Measurements from ENCODE around the gene SEC31A. TPM values are rescaled to one million over a fixed set of nuclear protein-coding genes. Genes with fewer than 3 reads are reported as not detected.

The SEC31A gene
- total RNA-seq, 5 donors from 2014 or later (not counting 1 experiment from before 2014, with no cell fraction given) = 107 to 146 (median 130) TPM

DNA sequence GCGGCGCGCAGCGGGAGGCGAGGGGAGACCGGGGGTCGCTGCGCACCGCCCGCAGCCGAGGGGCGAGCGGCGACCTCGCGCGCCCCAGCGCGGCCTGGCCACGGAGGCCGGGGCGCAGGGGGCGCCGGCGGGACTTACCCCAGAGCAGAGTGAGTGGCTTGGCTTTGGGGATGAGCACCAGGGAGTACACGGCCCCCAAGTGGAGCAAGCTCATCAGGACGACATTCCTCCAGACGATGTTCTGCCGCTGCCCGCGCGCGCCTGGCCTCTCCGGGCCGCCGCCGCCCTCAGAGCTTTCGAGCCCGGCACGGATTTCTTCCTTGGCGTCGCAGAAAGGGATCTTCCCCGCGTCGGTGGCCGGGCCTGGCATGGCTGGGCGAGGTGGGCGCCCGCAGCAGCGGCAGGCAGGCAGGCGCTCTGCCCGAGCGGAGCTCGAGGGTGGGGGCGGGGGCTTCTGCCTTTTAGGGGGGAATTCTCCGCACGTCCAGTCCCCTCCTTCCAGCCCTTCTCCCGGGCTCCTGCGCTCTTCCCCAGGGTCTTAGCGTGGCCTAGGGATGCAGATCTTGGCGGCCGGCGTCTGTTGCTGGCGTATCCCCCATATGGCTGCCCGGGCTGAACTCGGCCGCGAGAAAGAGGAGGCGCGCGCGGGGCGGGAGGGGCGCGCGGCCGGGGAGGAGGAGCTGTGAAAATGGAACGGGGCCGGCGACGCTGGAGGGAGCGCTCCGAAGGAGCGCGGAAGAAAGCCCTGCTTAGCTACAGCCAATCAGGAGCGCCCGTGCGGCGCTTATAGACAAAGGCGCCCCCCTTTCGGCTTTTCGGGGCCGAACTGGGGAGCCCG lies 92.6 kb downstream of the SEC31A start, which contains the start of gene SCD5:
Gene SCD5 (minus strand): TSS at position 629 of the 838 bp plus-strand sequence. CDS start 259 bp downstream, at position 370.
- Mint-ChIP-seq H3K9me3 (no peaks in the 10 kb centered on the region), H3K4me3 (peak within 1 kb of the TSS; percentile 76 to 78 (median 77)), H3K36me3 (no peaks in the 10 kb centered on the region), H3K27me3 (peaks cover 35 to 50% of the 10 kb centered on the region in 2 donors), H3K4me1 (peaks cover 6 to 20% (median 16%) of the 10 kb centered on the region in 3 donors), H3K27ac (no peak within 1 kb of the TSS)
- ChIA-PET POLR2A (interaction anchor here (0.5 to 1.0 kb wide), 6 partner anchors 12 to 704 kb away, joined by 3 to 8 read pairs (median 3); partner anchors contain the start of genes COPS4 (in 1 of the 2) and THAP9 (in 1 of the 2)), CTCF (interaction anchor here (0.6 to 1.0 kb wide), 2 partner anchors 312 to 672 kb away, joined by 3 read pairs; no protein-coding TSS in a partner anchor)
- Histone ChIP-seq H3K36me3 (ENCODE audit: control insufficient read depth in 2 of 2, extremely low read depth in 1 of 2, insufficient read depth in 1 of 2, low read length in 1 of 2) (no peaks in the 10 kb centered on the region), H3K27ac (ENCODE audit: low read length) (no peak within 1 kb of the TSS), H3K4me3 (ENCODE audit: control insufficient read depth in 1 of 2, extremely low read depth in 1 of 2, low read length in 1 of 2) (peak within 1 kb of the TSS; percentile 66 to 82), H3K27me3 (replicated peaks in 1 of 2; ENCODE audit: control insufficient read depth in 2 of 2, extremely low read depth in 1 of 2, insufficient read depth in 2 of 2, low read length in 1 of 2) (peaks cover 0 to 34% of the 10 kb centered on the region in 2 experiments), H3K4me1 (ENCODE audit: control insufficient read depth in 1 of 2, extremely low read depth in 1 of 2, insufficient read depth in 2 of 2, low read length in 2 of 2) (peaks cover 0 to 19% of the 10 kb centered on the region in 2 experiments), H3K9me3 (no peaks in the 10 kb centered on the region)
- peak in 30 of 35 experiments; percentile 4 to 67 (median 32) for DNase-seq
- WGBS (ENCODE audit: insufficient coverage) = under 1% methylated on average over 75 of the region's 94 CpGs
- peak; percentile 88 to 92 (median 89) for ATAC-seq (replicated peaks in 1 of 4)

DNA sequence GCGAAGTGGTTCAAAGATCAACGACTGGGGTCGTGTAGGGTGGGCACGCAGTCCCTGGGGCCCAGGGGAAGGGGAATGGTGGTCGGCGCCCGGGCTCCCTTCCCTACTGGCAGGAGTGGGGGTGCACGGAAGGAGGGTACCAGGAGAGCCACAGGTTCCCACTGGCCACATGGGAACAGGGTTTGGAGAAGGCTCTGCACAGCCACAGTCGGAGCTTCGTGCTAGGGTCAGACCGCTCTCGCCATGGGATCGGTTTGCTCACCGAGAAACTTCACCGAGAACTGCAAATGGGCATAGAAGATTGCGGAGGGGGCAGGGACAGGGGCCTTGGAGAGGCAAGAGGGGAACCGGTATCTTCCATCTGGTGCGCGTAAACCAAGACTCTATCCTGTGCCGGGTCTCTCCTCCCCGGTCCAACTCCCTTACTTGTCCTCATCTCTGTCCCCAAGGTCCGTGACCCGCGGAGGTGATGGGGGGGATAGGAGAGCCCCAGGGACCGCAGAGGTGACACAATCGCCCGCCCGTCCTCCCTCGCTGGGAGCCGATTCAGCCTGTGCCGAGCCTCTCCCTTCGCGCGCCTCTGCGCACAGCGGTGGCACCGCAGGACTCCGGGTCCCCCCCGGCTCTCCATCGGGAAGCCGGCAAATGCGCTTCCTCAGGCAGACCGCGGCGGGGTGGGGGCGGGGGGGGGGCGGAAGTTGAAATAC lies 93.4 kb downstream of the SEC31A start:
- no peaks in the 10 kb centered on the region for H3K36me3 Mint-ChIP-seq
- CTCF ChIA-PET = interaction anchor here in 1 of 2 donors (0.6 kb wide), 1 partner anchor 671 kb away, joined by 3 read pairs; no protein-coding TSS in a partner anchor
- Histone ChIP-seq H3K27ac (ENCODE audit: low read length) (no peak overlapping the region), H3K27me3 (replicated peaks in 1 of 2; ENCODE audit: control insufficient read depth in 2 of 2, extremely low read depth in 1 of 2, insufficient read depth in 2 of 2, low read length in 1 of 2) (peaks cover 0 to 34% of the 10 kb centered on the region in 2 experiments), H3K4me1 (ENCODE audit: control insufficient read depth in 1 of 2, extremely low read depth in 1 of 2, insufficient read depth in 2 of 2, low read length in 2 of 2) (peaks cover 0 to 19% of the 10 kb centered on the region in 2 experiments), H3K9me3 (no peaks in the 10 kb centered on the region), H3K36me3 (ENCODE audit: control insufficient read depth in 2 of 2, extremely low read depth in 1 of 2, insufficient read depth in 1 of 2, low read length in 1 of 2) (no peaks in the 10 kb centered on the region), H3K4me3 (ENCODE audit: control insufficient read depth in 1 of 2, extremely low read depth in 1 of 2, low read length in 1 of 2) (peak overlapping the region; percentile 66 to 82)
- peaks cover 6 to 20% (median 16%) of the 10 kb centered on the region in 3 donors for H3K4me1 Mint-ChIP-seq
- H3K9me3 Mint-ChIP-seq = no peaks in the 10 kb centered on the region
- ATAC-seq (replicated peaks in 1 of 4) (no peak), DNase-seq (peak in 1 of 35 experiments; percentile 8)
- 19% methylated on average over 23 of the region's 47 CpGs for WGBS (ENCODE audit: insufficient coverage)
- H3K4me3 Mint-ChIP-seq = peak overlapping the region; percentile 62 to 78 (median 77)
- POLR2A ChIA-PET = interaction anchor here (0.5 to 0.7 kb wide), 4 partner anchors 13 to 704 kb away, joined by 3 to 8 read pairs (median 5); partner anchors contain the start of gene THAP9 (in 1 of the 2)
- H3K27me3 Mint-ChIP-seq = peaks cover 35 to 50% of the 10 kb centered on the region in 2 donors
- H3K27ac Mint-ChIP-seq = no peak overlapping the region

DNA sequence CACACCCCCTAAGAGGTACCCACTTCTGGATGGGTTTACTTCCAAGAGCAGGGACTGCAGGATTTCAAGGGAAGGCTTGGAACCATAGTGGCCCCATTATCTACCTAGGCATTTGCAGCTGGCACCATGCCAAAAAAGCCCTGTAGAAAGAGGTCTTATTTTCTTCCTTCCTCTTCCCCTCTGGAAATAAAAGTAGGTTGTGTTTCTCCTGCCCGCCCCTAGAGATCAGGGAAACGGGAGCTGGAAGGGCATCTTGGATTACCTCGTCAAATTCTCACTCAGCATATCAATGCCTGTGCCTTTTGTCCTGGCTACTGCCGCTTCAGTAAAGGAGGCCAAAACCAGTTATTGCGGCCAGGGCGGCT lies 93.9 kb downstream of the SEC31A start:
- Mint-ChIP-seq H3K4me3 (peak overlapping the region; percentile 62 to 78 (median 77)), H3K4me1 (peaks cover 6 to 20% (median 16%) of the 10 kb centered on the region in 3 donors), H3K27me3 (peaks cover 35 to 46% of the 10 kb centered on the region in 2 donors), H3K27ac (no peak overlapping the region), H3K9me3 (no peaks in the 10 kb centered on the region), H3K36me3 (no peaks in the 10 kb centered on the region)
- ChIA-PET CTCF (no interaction called here), POLR2A (no interaction called here)
- Histone ChIP-seq H3K9me3 (no peaks in the 10 kb centered on the region), H3K36me3 (ENCODE audit: control insufficient read depth in 2 of 2, extremely low read depth in 1 of 2, insufficient read depth in 1 of 2, low read length in 1 of 2) (no peaks in the 10 kb centered on the region), H3K27ac (ENCODE audit: low read length) (no peak overlapping the region), H3K4me3 (ENCODE audit: control insufficient read depth in 1 of 2, extremely low read depth in 1 of 2, low read length in 1 of 2) (peak overlapping the region in 1 of 2 donors; percentile 66), H3K27me3 (replicated peaks in 1 of 2; ENCODE audit: control insufficient read depth in 2 of 2, extremely low read depth in 1 of 2, insufficient read depth in 2 of 2, low read length in 1 of 2) (peaks cover 0 to 34% of the 10 kb centered on the region in 2 experiments), H3K4me1 (ENCODE audit: control insufficient read depth in 1 of 2, extremely low read depth in 1 of 2, insufficient read depth in 2 of 2, low read length in 2 of 2) (peaks cover 0 to 19% of the 10 kb centered on the region in 2 experiments)
- WGBS (ENCODE audit: insufficient coverage) = 94% methylated on average over 6 of the region's 6 CpGs
- ATAC-seq (replicated peaks in 1 of 4) (no peak), DNase-seq (peak in 1 of 35 experiments; percentile 8)

DNA sequence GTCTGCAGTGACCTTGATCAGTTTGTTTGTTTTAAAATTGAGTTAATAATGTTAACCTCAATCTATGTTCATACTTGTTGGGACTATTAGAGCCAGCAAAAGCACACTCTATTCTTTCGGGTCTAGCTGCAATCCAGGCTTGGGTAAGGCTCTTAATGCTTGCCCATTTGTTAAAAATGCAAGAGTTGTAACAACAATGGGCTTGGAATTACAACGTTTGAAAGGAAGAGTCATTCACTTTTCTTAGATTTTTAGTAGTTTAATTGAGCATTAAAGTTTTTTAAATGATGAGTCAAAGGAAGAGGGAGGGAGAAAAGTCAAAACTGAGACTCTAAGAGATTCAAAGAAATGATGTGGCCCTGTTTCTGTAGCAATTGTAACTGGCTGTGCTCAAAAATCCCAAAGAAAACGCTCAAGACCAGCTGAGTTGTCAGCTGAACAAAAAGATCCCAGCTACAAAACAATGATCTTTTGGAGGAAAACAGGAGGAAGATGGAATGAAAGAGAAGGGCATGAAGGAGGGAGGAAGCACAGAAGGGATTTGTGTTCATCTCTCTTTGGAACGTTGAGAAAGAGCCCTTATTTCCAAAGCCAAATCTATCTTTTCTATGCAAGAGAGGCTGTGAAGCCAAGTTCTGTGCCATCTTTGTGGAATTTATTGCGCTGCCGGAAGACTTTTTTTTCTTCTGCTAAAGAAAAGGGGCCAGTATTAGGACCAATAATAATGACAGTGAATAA lies 97.9 kb downstream of the SEC31A start:
- peaks cover 0 to 22% of the 10 kb centered on the region in 2 experiments for H3K27me3 ChIP-seq (replicated peaks in 1 of 2; ENCODE audit: control insufficient read depth in 2 of 2, extremely low read depth in 1 of 2, insufficient read depth in 2 of 2, low read length in 1 of 2)
- Mint-ChIP-seq H3K4me1 (peaks cover 0 to 11% (median 7%) of the 10 kb centered on the region in 3 donors), H3K9me3 (no peaks in the 10 kb centered on the region), H3K27me3 (peaks cover 22 to 35% of the 10 kb centered on the region in 2 donors), H3K27ac (no peak overlapping the region), H3K36me3 (no peaks in the 10 kb centered on the region), H3K4me3 (no peak overlapping the region)
- H3K9me3 ChIP-seq = no peaks in the 10 kb centered on the region
- 51% methylated on average over 2 of the region's 6 CpGs for WGBS (ENCODE audit: insufficient coverage)
- DNase-seq (no peak), ATAC-seq (replicated peaks in 1 of 4) (no peak)
- CTCF ChIA-PET = no interaction called here
- H3K4me1 ChIP-seq (ENCODE audit: control insufficient read depth in 1 of 2, extremely low read depth in 1 of 2, insufficient read depth in 2 of 2, low read length in 2 of 2) = peaks cover 0 to 10% of the 10 kb centered on the region in 2 experiments
- POLR2A ChIA-PET = interaction anchor here in 1 of 2 donors (0.6 kb wide), 1 partner anchor 897 kb away, joined by 4 read pairs; no protein-coding TSS in a partner anchor
- no peak overlapping the region for H3K27ac ChIP-seq (ENCODE audit: low read length)
- no peaks in the 10 kb centered on the region for H3K36me3 ChIP-seq (ENCODE audit: control insufficient read depth in 2 of 2, extremely low read depth in 1 of 2, insufficient read depth in 1 of 2, low read length in 1 of 2)
- H3K4me3 ChIP-seq (ENCODE audit: control insufficient read depth in 1 of 2, extremely low read depth in 1 of 2, low read length in 1 of 2) = no peak overlapping the region

DNA sequence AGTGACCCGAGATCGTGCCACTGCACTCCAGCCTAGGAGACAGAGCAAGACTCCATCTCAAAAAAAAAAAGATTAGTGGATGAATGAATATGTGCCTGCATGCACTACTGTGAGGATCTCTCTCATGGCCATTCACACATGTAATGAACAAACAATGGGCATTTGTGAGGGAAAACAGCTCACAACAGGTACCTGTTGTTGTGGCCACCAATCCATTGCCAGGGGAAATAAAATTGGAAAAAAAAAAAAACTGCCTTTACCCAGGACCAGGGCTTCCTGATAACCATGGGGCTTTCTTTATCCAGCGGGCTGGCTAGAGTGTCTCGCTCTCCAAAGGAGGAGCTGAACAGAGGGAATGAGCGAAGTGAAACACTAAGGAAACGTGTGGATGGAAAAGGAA lies 99.8 kb downstream of the SEC31A start:
- no peak overlapping the region for H3K4me3 Mint-ChIP-seq
- Histone ChIP-seq H3K4me3 (ENCODE audit: control insufficient read depth in 1 of 2, extremely low read depth in 1 of 2, low read length in 1 of 2) (no peak overlapping the region), H3K36me3 (ENCODE audit: control insufficient read depth in 2 of 2, extremely low read depth in 1 of 2, insufficient read depth in 1 of 2, low read length in 1 of 2) (no peaks in the 10 kb centered on the region), H3K4me1 (ENCODE audit: control insufficient read depth in 1 of 2, extremely low read depth in 1 of 2, insufficient read depth in 2 of 2, low read length in 2 of 2) (no peaks in the 10 kb centered on the region), H3K9me3 (no peaks in the 10 kb centered on the region), H3K27me3 (replicated peaks in 1 of 2; ENCODE audit: control insufficient read depth in 2 of 2, extremely low read depth in 1 of 2, insufficient read depth in 2 of 2, low read length in 1 of 2) (peaks cover 0 to 5% of the 10 kb centered on the region in 2 experiments), H3K27ac (ENCODE audit: low read length) (no peak overlapping the region)
- no CpG with 5 or more reads among the region's 6 CpGs for WGBS (ENCODE audit: insufficient coverage)
- no peaks in the 10 kb centered on the region for H3K36me3 Mint-ChIP-seq
- ChIA-PET POLR2A (interaction anchor here in 1 of 2 donors (0.6 kb wide), 1 partner anchor 108 kb away, joined by 5 read pairs; no protein-coding TSS in a partner anchor), CTCF (interaction anchor here in 1 of 2 donors (0.6 kb wide), 1 partner anchor 375 kb away, joined by 3 read pairs; no protein-coding TSS in a partner anchor)
- no peak for DNase-seq
- H3K27me3 Mint-ChIP-seq = peaks cover 12 to 21% of the 10 kb centered on the region in 2 donors
- H3K27ac Mint-ChIP-seq = no peak overlapping the region
- H3K4me1 Mint-ChIP-seq = no peaks in the 10 kb centered on the region
- ATAC-seq (replicated peaks in 1 of 4) = no peak
- H3K9me3 Mint-ChIP-seq = no peaks in the 10 kb centered on the region
